ENCODE data around the gene PKMYT1.
A peak's percentile ranks its signal among the peaks of the same experiment; 100 is the strongest.

Gene PKMYT1

DNA sequence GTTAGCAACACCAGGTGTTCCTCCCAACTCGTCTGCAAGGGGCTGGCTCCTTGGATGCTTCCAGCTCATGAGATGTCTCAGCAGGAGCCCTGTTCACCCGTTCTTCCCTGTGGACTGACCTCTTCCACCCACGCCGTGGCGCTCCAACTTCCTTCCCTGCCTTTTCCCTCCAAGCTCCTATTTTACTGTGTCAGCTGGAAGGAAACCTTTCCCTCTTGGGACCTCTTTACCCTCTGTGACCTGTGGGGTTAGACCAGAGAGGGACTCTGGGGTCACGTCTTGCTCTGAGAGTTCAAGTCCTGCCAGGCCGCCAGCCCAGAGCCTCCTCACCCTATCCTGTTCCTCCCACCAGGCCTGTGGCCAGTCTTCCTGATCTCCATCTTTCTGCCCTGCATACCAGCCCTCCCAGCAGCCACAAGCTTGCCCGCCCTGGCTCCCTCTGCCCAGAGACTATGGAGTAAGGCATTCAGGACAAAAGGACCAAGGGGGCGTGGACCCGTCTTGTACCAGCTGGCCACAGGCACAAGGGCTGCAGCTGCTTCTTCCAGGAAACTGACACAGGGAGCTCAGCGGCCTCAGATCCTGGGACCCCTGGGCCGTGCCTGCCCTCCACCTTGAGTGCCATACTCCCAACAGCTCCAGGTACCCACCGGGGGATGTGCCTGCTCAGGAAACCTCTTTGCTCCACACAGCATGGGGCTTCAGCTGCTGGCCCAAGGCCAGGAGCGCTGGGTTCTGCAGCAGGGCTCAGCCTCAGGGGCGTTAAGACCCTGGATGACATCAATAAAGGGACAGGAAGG is 8.1 kb downstream of the PKMYT1 start:
- DNase-seq: no peak

DNA sequence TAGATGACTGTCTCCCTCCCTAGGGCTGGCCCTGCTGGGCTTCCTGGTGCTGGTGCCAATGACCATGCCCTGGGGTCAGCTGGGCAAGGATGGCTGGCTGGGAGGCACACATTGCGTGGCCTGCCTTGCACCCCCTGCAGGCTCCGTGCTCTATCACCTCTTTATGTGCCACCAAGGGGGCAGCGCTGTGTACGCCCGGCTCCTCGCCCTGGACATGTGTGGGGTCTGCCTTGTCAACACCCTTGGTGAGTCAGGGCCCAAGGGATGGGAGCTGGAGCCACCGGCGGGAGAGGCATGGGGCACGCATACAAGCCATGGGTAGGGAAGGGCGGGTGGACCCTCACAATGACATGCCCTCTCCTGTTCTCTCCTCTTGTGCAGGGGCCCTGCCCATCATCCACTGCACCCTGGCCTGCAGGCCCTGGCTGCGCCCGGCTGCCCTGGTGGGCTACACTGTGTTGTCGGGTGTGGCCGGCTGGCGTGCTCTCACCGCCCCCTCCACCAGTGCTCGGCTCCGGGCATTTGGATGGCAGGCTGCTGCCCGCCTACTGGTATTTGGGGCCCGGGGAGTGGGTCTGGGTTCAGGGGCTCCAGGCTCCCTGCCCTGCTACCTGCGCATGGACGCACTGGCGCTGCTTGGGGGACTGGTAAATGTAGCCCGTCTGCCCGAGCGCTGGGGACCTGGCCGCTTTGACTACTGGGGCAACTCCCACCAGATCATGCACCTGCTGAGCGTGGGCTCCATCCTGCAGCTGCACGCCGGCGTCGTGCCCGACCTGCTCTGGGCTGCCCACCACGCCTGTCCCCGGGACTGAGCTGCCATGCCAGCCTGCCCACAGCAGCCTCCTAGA is 8.9 kb downstream of the PKMYT1 start:
- no peak for DNase-seq

- DNase-seq: no peak
Measured at GRCh38 chr16:2970563-2970962, 9.7 kb downstream of the PKMYT1 start.

- no peak for DNase-seq
Measured at GRCh38 chr16:2969545-2970521, 10.4 kb downstream of the PKMYT1 start.

- peak; percentile 18 for DNase-seq
Measured at GRCh38 chr16:2968738-2969544, 11.3 kb downstream of the PKMYT1 start, which contains the start of gene PAQR4. PAQR4 (plus strand) TSS chr16:2969348; CDS start chr16:2969675, 327 bp downstream.

DNA sequence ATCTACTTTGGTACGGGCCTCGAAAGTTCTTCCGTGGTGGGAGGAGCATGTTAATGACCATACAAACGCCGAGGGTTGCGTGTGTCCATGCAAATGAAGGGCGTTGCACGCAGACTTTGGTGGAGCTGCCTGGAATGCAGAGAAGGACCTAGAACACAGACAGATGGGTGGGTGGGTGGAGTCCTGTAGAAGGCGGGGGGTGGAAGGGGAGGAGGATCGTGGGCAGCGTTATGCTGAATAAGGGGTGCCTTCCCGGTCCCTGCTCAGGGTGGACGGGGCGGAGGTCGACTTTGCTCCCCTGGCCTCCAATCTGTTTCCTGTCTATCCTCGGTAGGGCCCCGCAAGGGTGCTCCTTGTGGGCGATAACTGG is 11.9 kb downstream of the PKMYT1 start:
- no peak for DNase-seq

GRCh38 chr16:2967721-2968161 is 12.5 kb downstream of the PKMYT1 start:
- DNase-seq: no peak

GRCh38 chr16:2967211-2967631 is 13.0 kb downstream of the PKMYT1 start:
- DNase-seq: no peak

- DNase-seq: no peak
Measured at GRCh38 chr16:2966808-2967191, 13.4 kb downstream of the PKMYT1 start.

DNA sequence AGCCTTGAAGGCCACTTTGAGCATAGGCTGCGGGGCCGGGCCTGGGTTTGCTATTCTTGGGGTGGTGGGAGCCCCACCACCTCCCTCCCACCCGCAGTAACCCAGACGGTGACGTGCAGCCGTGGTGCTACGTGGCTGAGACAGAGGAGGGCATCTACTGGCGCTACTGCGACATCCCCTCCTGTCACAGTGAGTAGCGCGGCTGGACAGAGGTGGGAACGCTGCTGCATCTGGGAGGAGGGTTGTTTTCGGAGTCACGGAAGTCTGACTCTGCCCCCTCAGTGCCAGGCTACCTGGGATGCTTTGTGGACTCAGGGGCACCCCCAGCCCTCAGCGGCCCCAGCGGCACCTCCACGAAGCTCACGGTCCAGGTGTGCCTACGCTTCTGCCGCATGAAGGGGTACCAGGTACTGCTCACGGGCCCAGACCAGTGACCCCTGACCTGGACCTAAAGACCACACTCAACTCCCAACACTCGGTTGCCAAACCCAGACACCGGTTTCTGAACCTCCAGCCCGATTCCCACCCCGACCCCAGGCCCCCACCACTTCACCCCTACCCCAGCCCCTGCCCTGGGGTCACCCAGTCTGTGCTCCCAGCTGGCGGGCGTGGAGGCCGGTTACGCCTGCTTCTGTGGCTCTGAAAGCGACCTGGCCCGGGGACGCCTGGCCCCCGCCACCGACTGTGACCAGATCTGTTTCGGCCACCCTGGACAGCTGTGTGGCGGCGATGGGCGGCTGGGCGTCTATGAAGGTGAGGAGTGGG is 14.0 kb downstream of the PKMYT1 start:
- no peak for DNase-seq

DNA sequence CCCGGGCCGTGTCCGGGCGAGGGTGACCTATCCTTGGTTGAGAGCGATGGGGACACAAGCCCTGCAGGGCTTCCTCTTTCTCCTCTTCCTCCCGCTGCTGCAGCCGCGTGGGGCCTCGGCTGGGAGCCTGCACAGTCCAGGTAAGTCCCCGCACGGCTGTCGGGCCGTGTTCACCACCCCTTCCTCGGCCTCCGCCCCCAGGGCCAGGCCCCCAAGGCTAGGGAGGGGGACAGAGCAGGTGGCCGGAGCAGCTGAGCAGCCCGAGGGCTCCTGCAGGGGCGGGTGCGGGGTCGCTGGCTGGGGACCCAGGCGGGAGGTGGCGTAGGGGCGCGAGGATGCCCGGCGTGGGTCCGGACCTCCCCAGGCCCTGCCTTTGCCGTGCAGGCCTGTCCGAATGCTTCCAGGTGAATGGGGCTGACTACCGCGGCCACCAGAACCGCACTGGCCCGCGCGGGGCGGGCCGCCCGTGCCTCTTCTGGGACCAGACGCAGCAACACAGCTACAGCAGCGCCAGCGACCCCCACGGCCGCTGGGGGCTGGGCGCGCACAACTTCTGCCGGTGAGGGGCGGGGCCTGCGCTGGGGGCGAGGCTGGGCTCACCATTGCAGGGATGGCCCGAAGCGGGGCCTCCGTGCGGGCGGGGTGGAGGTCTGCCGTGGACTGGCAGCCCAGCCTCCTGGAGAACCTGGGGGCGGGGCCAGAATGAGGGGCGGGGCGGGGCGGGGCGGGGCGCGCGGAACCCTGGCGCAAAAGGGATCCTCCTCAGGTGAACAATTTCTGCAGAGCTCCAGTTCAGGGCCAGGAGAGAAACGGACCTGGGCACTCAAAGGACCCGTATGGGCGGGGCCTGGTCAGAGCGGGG is 15.5 kb downstream of the PKMYT1 start:
- DNase-seq: peak; percentile 52

DNA sequence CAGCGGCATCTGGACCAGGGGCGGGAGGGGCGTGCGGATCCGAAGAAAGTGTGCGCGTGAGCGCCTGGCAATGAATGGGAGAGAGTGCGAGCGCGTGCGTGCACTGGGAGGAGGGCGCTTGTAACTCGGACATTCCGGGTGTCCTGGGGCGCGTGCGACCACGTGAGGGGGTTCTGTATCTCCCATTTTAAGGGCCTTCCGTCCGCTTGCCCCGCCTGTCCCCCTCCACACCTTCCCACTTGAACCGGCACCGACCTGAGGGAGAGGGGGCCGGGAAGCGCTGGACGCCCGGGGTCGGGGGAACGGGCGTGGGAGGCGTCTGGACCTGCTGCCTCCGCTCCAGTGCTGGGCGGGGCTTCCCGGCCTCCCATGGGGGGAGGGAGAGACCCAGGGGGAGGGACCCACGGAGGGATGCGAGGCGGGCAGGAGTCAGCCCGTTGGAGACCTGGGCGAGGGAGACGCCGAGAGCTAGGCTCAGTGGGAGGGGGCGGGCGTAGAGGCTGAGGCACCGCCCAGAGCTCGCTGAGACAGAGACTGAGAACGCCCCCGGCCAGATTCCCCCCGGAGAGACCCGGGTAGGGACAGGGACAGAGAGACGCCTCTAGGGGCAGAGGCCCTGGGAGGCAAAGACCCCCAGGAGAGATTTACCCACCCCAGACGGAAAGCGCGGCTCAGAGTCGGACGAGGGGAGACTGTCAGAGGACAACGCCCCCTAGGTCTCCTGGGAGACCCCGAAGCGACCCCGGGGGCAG is 16.3 kb downstream of the PKMYT1 start, which contains the start of gene KREMEN2:
Gene KREMEN2 (plus strand): TSS at position 553 of the 752 bp plus-strand sequence. CDS start 246 bp downstream, outside the sequence.
- peak; percentile 52 for DNase-seq

DNA sequence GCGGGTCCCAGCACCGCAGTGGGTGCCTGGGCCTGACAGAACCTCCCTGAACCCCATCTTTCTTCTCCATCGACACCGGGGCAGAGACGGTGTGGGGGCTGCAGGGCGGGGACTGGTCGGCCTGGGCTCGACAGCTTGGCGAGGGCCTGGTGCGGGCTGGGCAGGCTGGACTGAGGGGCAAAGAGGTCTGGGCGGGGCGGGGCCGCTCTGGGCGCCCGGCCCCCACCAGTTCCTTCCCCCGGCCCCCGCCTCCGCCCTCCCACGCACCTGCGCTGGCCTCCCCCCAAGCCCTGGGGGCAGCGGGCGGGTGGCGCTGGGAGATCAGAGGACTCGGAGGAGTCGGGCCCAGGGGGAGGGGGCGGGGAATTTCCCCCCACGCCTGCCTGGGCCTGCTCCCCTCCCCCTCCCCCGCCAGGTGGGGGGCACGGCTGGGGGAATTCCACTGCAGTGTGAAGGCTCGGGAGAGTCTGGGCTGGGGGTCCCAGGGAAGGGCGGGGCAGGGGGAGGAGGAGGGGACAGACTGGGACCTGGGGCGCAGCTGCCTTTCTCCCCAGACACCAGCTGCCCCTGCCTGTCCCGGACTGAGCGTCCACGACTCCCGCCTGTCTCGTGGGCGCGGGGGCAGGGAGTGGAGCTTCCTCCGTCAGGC is 17.0 kb downstream of the PKMYT1 start:
- DNase-seq: no peak

GRCh38 chr16:2962334-2963073 is 17.7 kb downstream of the PKMYT1 start:
- no peak for DNase-seq

GRCh38 chr16:2960183-2961010 is 19.8 kb downstream of the PKMYT1 start:
- no peak for DNase-seq

DNA sequence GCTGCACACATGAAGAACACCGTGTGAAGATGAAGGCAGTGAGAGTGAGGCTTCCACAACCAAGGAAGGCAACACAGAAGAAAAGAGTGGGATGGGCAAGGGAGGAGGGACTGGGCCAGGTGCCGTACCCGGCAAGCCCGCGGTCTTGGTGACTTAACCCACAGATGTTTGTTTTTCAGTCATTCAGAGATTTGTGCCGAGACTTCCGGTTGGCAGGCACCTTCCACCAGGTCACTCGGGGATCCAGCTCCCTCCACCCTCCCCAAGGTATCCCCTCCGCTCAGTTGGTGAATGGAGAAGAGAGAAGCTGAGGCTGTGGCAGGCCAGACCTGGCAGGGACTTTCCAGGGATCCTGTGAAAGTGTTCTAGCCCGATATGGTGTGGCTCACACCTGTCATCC is 21.0 kb downstream of the PKMYT1 start:
- DNase-seq: no peak

DNA sequence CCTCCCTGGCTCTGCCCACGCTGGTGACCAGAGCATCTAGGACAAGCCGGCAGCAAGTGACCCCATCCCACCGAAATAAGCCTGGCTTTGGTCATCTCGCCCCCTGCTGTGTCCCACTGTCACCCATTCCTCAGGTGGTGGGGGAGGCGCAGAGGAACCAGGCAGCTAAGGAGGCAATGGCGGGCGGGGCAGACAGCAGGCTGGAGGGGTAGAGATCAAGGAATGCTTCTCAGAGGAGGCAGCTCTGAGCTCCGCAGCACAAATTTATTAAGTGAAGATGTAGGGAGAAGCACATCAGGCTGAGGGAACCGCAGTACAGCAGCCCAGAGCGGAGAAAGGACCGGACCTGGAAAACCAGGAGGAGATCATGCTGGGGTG is 23.7 kb downstream of the PKMYT1 start:
- no peak for DNase-seq
